HG03342 (cell line): ENCODE results near the gene GALNT17.
"Not testable (repeated sequence)": the region's sequence is repeated elsewhere in the genome, so short reads cannot be mapped to it uniquely, and the experiment has no call there.

Source experiments
- ATAC-seq: cut with Tn5 transposase; IDR thresholded peaks from one replicate; pipeline ENCODE4 v1.9.1; 2021; ENCODE audit warnings: mild to moderate bottlenecking, moderate library complexity; ENCODE audit not compliant: unreplicated experiment

The GALNT17 gene

DNA sequence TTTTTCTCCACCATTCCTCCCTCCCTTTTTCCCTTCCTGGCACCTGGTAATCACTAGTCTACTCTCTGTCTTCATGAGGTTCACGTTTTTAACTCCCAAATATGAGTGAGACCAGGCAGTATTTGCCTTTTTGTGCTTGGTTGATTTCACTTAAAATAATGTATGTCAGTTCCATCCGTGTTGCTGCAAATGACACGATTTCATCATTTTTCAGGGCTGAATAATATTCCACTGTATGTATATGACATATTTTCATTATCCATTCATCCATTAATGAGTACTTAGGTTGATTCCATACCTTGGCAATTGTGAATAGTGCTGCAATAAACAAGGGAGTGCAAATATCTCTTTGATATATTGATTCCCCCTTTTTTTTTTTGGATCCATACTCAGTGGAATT is 25.8 kb downstream of the GALNT17 start:
- ATAC-seq: no peak

DNA sequence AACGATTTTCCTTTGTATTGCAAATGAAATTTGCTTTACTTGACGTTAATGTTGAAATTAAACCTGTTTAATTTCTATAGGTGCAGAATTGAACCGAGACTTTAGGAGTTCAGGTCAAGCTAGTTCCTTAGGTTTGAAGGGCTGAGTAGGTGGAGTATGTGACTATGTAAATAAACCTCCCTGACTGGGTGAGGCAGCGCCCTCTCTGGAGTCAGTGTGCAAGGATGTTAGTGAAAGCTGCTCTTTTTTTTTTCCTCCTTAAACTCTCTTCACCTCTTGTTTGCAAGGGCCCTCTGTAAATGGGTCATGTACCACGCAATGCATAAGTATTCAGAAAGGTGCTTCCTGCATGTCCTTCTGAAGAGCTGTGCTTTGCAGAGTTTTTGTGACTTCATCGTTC is 33.8 kb downstream of the GALNT17 start:
- ATAC-seq: no peak

DNA sequence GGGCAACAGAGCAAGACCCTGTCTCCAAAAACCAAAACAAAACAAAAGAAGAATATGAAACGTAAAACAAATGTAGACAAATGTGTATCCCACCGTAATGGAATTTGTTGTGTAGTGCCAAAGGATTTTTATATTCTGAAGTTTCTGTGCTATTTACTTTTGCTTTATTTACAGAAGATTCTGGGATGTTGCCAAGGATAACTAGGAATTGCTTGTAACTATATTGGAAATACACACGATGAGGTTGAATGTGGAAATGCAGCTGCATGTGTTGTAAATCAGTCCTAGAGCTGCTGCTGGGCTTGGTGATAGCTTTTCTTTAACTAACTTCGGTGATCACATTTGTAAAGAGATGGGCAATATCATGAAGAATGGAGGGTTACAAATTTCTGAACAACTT is 39.5 kb downstream of the GALNT17 start:
- no peak for ATAC-seq

DNA sequence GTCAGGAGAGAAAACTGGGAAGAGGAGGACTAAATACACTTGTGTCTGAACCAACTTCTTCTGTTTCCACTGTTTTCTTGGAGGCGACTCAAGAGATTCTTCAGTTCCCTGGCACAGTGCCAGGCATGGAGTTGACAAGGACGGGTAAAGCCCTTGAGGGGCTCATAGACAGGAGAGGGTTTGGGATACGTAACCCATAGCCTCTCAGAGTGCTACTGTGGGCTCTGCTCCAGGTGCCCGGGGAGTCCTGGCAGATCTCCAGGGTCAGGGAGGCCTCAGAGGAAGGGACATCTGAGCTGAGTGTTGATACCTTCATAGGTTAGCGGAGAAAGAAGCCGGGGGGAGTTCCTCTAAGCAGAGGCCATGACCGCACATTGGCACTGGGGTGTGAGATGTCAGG is 42.0 kb downstream of the GALNT17 start:
- ATAC-seq: no peak

DNA sequence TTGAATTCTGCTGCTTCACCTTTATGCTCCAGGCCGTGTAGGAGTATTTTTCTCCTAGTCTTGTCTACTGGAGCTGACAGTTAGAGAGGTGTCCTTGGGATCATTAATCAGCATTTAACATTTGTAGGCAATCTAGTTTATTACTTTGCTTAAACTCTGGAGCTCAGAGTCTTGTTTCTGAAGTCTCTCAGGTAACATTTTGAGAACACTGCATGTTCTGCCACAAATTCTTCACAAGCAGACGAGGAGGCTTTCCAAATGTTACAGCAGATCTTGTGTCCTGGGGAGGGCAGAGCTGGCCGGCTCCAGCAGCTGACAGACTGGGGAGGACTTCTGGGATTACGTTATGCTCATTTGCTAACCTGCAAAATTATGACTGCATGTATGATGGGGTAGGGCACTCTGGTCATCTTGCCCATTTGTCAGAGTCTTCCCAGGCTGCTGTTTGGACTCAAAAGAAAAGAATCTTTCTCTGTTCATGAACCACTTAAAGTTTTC is 50.5 kb downstream of the GALNT17 start:
- ATAC-seq: no peak

DNA sequence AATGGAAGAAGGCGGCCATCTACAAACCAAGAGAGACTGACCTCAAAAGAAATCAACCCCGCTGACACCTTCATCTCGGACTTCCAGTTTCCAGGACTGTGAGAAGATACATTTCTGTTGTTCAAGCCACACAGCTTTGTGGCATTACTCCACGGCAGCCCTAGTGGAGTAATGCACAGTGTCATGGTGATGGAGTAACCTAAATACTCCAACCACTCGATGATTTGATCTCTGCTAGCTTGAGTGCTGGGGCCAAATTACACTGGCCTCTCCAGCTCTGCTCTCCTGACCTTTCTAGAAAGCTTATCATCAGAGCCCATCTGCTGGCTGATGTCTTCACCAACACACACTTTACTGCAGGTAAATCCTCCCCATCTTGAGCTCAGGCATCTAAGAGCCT is 52.2 kb downstream of the GALNT17 start:
- ATAC-seq: no peak

DNA sequence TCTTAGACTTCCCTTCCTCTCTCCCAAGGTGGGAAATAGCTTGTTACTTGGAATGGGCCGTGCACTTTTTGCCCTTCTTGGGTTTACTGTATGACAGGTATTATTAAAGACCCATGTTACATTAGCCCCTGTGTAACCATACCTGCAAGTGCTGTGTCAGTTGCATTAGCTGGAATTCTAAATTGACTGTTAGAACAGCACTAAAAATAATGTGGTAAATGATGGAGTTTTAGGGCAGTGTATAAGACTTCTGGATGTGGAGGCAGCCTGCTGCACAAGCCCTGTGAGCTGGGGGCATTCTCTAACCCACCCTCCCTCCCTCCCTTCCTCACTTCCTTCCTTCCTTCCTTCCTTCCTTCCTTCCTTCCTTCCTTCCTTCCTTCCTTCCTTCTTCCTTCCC is 52.7 kb downstream of the GALNT17 start:
- ATAC-seq: no peak

DNA sequence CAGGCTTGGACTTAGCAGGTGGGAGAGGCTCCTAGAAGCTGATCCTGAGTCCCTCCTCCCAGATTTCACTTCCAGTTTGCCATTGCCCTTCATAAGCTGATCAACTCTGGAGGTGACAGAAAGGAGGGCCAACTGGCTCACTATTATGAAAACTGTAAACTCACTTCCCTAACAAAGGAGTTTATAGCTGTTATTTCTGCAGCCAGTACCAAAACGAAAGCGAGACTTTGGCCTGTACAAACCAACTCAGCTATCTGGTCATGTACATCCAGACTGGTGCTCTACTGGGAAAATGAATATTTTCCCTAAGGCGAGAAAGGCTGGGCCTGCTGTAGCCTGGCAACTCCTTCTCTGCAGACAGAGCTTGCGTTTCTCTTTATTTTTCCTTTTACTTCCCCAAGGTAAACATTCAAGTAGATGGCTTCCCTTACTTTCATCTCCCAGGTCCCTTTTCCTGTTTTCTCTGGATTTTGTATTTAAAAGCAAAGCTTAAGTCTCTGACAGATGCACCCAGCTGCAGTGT is 54.7 kb downstream of the GALNT17 start:
- no peak for ATAC-seq

DNA sequence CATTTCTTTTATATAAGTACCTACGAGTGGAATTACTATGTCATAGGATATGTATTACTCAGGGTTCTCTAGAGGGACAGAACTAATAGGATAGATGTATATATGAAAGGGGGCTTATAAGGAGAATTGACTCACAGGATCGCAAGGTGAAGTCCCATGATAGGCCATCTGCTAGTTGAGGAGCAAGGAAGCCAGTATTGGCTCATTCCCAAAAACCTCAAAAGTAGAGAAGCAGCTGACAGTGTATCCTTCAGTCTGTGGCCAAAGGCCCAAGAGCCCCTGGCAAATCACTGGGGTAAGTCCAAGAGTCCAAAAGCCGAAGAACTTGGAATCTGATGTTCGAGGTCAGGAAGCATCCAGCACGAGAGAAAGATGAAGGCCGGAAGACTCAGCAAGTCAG is 59.8 kb downstream of the GALNT17 start:
- ATAC-seq: no peak

DNA sequence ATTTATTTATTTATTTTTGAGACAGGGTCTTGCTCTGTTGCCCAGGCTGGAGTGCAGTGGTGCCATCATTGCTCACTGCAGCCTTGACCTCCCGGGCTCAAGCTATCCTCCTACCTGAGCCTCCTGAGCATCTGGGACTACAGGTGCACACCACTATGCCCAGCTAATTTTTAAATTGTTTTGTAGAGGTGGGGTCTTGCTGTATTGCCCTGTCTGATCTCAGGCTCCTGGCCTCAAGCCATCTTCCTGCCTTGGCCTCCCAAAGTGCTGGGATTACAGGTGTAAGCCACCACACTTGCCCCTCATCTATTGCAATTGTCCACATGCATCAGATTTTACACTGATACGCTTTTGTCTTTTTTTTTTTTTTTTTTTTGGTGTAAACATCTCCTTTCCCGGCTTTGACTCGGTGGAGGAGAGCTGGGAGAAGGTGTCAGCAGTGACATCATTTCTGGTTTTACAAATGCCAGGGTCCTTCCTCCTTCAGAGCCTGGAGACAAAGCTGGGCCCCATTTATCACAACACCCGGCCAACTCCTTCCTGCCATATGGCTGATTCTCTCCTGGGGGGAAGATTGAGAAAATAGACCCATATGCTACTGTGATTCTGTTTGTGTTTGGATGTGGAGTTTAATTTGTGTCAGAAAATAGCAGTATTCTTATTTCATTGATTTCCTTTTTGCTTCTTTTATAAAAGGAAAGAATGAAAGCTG is 61.3 kb downstream of the GALNT17 start:
- ATAC-seq: no peak

DNA sequence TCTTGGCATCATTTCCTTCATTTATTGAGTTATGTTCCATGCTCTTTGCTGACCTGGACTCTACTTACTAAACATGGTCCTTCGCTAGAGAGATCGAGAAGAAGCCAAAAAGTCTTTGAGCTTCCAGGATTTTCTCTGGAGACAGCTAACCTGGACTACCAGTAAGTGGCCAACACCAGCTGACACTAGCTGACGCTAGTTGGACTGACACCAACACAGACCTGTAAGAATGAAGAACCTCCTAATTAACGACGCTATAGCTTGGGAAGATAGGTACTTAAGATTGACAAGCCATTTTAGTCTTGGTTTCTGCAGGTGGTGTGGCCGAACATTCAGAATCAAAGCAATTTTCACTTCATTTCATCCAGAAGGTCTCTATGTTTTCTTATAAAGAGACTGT is 66.4 kb downstream of the GALNT17 start:
- no peak for ATAC-seq

DNA sequence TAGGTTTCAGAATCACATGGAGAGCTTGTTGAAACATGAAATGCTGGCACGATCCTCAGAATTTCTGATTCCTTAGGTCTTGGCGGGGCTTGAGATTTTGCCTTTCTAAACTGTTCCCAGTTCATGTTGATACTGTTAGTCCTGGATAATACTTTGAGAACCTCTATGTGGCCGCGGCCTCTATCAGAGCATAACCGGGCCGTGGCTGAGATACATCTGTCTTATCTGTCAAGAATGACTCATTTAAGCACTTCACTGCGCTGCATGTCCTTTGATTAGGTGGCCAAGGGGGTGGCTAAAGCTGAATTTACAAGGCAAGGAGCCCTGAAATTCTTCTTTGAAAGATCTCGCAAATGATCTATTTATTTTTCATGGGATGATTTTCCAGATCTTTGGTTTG is 66.9 kb downstream of the GALNT17 start:
- no peak for ATAC-seq

DNA sequence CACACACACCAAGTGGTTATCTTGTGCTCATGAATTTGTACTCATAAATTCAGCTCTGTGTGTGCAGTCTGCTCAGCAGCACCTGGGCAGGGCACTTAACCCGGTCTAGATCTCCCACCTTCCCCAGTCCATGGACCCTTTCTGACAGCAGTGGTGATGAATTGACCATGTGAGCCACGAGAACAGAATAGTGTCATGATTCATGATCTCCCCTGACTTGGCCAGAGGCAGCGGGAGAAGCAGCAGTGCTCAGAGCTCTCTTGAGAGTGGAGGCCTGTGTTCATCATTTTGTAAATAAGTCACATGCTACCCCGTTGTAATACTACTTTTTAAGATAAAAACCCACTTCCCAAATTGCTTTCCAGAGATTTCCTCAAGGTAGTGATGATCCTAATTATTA is 74.2 kb downstream of the GALNT17 start:
- no peak for ATAC-seq

DNA sequence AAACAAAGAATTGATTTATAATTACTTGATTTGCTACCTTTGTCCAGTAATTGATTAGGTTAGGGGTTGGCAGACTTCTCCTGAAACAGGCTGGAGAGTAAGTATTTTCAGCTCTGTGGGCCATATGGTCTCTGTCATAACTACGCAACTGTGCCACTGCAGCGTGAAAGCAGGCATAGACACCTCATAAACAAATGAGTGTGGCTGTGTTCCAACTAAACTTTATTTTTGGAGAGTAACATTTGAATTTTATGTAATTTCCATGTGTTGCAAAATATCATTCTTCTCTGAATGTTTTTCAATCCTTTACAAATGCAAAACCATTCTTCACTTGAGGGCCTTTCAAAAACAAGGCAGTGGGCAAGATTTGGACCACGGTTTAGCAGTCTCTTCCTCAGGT is 76.9 kb downstream of the GALNT17 start:
- no peak for ATAC-seq

DNA sequence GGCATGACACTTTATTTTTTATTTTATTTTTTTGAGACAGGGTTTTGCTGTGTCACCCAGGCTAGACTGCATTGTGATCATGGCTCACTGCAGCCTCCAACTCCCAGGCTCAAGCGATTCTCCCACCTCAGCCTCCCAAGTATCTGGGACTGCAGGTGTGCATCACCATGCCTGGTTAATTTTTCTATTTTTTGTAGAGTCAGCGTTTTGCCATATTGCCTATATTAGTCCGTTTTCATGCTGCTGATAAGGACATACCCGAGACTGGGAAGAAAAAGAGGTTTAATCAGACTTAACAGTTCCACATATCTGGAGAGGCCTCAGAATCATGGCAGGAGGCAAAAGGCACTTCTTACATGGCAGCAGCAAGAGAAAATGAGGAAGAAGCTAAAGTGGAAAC is 77.5 kb downstream of the GALNT17 start:
- ATAC-seq: not testable (repeated sequence)

DNA sequence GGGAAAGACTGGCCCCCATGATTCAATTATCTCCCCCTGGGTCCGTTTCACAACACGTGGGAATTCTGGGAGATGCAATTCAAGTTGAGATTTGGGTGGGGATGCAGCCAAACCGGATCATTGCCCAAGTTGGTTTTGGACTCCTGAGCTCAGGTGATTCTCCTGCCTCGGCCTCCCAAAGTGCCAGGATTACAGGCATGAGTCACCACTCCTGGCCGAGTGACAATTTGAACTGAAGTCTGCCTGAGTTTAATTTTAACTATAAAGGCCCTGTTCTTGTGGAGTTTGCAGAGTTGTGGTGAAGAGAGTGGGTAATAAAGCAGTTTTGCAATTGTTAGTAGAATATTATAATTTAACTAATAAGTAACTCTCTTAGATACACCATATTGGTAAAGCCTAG is 78.3 kb downstream of the GALNT17 start:
- no peak for ATAC-seq

DNA sequence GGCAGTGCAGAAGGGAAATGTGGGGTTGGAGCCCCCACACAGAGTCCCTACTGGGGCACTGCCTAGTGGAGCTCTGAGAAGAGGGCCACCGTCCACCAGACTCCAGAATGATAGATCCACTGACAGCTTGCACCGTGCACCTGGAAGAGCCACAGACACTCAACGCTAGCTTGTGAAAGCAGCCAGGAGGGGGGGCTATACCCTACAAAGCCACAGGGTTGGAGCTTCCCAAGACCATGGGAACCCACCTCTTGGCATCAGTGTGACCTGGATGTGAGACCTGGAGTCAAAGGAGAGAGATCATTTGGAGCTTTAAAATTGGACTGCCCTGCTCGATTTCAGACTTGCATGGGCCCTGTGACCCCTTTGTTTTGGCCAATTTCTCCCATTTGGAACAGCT is 80.5 kb downstream of the GALNT17 start:
- ATAC-seq: not testable (repeated sequence)

DNA sequence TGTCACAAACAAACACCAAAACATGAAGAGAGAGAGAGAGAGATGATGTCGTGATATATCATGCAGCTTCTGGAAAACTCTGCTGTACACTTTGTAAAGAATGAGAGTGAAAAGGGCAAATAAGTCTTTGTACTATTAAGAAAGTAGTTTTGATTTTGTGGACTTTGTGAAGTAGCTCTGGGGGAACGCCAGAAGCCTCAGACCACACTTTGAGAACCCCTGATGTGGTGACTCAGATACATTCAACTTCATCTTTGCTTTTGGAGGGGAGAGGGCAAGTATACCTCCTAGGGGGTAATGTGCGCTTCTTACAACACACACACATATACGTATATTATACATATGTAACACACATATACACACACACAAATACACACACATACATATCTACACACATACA is 84.3 kb downstream of the GALNT17 start:
- ATAC-seq: no peak

DNA sequence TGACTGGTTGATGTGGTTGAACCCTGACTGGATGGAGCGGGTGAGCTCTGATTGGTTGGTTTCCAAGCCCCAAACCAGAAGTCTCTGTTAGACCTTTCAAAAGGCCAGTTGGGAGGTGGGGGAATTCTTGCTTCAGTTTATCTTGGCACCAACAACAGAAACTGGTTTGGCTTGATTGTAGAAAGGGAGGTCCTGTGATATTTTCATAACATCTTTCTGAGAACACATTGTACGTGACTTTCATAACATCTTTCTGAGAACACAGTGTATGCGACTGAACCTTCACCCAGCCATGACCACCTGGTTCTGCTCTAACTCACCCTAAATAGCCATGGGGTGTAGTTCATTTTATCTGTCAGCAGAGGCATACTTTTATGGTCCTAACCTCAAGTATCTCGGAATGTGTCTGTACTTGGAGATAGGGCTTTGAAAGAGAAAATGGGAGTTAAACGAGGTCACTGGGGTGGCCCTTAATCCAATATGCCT is 88.3 kb downstream of the GALNT17 start:
- ATAC-seq: no peak

DNA sequence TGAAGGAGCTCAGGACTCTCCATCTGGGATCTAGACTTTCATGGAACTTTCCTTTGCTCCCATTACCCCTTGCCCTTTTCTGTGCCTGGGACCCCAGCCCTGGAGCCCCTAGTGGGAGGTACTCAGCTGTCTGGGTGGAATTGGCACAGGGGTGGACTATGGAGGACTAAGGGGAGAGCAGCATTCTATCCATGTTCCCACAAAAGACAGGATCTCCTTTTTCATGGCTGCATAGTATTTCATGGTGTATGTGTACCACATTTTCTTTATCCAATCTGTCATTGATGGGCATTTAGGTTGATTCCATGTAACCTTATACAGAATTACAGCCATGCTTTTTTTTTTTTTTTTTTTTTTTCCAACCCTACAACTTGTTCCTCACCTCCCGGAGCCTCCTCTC is 89.1 kb downstream of the GALNT17 start:
- ATAC-seq: no peak

DNA sequence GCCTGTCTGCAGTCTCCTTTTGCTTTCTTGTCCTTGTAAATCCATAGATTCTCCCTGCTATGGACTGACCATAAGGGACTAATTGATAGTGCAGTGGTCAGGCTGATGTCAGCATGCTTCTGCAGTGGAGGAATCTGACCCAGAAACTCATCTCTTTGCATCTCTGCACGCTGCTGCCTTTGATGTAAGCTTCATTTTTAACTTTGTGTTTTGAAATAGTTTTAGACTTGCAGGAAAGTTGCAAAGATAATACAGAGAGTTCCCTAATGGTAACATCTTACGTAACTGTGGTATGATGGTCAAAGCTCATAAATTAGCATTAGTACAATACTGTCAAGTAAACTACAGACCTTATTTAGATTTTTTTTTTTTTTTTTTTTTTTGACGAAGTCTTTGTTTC is 89.6 kb downstream of the GALNT17 start:
- no peak for ATAC-seq

DNA sequence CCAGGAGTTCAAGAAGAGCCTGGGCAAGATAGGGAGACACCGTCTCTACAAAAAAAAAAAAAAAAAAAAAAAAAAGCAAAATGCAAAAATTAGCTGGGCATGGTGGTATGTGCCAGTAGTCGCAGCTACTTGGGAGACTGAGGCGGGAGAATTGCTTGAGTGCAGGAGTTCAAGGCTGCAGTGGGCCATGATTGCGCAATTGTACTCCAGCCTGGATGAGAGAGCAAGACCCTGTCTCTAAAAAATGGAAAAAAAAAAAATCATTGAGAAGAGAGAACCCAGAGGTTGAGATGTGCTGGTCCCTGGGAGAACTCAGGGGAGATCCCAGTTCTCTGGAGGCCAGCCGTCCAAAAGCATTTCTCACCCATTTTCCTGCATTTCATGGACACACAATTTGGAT is 95.2 kb downstream of the GALNT17 start:
- ATAC-seq: no peak

DNA sequence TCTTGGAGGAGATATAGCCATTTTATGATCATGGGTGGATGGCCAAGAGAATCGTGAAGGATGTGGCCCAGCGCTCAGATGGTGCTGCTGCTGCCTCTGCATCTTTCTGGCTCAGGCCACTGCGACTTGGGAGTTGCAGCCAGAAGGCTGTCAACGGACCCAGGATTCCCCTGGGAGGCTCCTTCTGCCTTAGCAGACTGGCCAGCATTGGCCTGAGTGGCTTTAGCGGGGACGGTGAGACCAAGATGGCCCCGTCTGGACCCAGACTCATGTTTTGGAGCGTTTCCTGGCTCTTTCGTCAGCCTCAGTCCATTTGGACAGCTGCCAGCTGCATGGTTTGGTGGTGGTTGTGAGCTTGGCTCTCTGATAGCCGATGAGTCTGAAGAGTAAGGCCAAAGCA is 97.2 kb downstream of the GALNT17 start:
- no peak for ATAC-seq
